NCI-H2029 (cell line): ENCODE results near the gene NDST1.

ENCODE experiments used
- DNase-seq: peaks from one replicate; lab custom pipeline; 2025; lab: John Stamatoyannopoulos, UW

Gene NDST1

DNA sequence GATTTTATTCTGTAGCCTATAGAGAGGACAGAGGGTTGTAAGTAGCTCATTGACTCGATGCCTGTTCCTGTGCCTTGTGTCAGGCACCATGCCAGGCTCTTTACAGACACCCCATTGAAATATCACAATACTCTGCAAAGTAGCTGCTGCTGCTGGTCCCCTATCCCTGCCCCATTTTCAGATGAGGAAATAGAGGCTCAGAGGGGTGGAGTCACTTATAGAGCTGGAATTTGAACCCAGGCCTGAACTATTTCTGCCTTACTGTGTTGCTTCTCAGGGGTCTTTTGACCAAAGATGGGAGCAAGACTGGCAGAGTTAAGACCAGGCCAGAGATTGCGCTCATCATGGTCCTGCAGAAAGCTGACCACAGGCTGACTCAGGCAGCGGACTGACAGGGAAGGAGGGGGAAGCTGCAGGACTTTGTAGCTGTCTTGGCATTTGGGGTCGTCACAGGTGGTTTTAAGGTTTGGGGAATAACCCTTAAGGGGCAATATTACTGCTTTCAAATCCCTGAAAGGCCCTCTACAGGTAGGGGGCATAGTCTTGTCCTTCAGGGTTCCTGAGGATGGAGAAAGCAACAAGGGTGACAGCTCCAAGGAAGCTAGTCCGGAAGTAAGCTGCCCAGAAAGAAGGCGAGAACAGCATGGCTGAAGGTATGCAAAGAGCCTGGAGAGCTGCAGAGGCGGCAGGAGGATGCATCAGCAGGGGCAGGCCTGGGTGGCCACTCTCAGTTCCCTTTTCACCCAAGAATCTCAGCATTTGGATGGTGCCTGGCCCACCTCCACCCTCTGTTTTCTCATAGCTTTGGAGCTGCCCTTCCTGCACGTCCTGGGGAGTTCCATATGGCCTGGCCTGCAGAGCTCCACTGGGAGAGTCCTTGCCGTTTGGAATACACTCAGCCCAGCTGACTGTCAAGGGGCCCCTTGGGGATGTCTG is 18.3 kb upstream of the NDST1 start:
- DNase-seq = no peak

DNA sequence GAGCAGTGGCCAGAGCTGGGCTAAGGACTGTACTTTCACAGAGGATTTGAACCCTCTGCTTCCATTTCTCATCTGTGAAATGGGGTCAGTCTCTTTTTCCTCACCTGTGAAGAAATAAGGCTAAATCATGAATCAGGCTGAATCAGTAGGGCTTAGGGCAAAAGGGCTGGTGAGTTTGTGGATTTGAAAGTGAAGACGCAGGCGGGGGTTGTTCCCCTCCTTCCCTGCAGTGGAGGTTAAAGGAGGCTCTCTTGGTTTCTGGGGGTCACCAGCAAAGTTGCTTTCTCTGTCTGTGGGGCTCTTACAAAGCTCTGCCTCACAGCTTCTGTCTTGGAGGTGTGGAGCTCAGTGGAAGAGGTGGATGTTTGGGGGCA is 17.6 kb upstream of the NDST1 start:
- no peak for DNase-seq

DNA sequence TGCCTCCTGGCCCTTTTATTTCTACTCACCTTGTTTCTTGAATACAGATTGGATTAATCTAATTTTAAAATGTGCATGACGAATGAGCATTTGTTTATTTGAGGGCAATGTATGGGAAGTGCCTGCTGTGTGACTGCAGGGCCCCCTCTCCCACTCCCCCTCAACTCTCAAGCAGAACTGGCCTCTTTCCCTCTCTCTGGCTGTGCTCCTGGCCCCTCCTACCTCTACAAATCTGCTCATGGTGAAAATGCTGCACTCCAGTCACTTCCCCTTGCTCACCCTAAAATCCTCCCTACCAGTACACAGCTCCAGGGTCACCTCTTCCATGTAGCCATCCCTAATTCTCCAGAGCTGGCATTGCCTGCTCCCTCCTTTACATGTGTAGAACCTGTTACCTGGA is 17.2 kb upstream of the NDST1 start:
- no peak for DNase-seq

DNA sequence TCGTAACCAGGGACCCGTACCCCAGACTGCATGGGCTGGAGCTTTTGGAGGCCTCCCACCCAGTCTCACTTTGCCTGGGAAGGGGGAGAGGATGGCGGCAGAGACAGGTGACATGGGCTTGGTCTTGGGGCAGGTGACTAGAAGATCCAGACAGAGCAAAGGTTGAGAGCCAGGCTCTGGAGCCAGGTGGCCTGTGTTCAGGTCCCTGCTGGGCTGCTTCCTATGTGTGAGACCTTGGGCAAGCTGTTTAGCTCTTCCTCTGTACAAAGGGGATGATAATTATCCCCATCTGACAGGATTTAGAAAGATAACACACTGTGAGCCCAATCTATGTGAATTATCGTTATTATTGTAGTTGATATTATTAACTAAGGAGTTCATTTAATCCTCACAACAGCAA is 16.1 kb upstream of the NDST1 start:
- DNase-seq = no peak

DNA sequence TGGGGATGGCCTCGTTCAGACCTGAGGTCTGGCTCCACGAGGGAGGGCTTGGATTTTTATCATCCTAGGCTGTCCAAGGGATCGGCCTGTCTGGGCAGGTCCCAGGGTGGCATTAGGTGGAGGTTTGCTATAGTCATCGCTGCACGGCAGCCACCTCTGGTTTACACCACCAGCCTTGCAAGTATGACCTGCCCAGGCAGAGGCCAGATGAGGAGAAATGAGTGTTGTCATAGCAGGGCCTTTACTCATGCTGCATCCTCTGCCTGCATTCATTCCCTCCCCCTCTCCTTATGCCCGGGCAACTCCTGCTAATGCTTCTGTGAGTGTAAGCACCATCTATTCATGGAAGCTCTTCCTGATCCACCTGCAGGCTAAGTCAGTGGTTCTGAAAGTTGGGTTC is 15.3 kb upstream of the NDST1 start:
- DNase-seq = no peak

DNA sequence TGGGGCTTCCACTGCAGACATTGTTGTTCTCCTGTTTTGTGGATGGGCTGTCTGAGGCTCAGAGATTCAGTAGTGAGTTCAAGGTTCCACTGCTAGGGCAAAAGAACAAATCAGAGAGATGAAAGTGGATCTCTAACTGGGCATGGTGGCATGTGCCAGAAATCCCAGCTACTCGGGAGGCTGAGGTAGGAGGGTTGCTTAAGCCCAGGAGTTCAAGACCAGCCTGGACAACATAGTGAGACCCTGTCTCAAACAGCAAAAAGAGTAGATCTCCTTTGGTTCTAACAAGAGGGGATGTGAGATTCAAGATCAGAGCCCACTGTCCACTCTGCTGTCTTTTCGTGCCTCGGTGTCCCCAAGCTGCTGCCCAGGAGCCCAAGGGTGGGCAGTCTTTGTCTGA is 11.8 kb upstream of the NDST1 start:
- DNase-seq = no peak

DNA sequence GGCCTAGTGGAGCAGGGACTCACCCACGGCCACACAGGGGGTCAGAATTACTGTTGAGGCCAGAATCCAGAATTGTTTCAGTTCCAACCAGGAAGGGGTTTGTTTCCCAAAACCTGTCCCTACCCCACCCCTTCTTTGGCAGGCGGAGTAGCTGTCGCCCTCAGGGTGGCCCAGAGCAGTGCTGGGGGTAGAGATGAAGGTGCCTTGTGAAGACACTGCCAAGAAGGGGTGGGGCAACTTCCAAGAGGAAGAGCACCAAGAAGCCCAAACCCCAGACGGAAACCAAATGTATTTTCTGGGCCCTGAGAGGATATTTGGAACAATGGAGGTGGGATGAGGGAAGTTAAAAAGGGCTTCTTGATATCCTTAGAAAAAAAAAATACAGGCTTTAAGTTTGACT is 11.4 kb upstream of the NDST1 start:
- DNase-seq = no peak

DNA sequence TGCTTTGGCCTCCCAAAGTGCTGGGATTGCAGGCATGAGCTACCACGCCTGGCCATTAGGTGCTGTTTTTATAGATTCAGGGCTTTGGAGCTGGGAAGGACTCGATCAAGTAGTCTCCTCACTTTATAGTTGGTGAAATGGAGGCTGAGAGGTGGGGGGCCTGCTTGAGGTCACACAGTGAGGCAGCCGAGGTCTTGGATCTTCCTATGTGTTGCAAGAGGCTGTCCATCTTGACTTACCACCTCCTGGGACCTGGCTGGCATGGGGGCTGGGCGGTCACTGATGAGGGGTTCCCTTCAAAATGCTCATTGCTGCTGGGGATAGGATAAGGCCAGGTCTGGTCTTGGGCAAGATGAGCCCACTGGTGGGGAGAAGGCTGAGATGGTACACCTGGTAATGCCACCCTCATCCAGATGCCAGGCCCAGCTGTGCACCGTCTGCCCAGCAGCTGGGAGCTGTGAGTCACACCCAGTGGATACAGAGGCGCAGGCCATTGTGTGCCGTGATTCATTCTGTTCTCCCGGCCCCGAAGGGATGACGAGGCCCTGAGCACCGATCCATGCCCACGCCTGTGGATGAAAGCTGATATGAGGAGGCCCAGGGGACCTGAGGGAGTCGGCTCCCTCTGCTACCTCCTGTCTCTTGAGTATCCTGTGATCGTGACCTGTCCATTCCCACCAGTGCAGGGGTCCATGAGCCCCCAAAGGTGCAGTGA is 10.5 kb upstream of the NDST1 start:
- DNase-seq = no peak

DNA sequence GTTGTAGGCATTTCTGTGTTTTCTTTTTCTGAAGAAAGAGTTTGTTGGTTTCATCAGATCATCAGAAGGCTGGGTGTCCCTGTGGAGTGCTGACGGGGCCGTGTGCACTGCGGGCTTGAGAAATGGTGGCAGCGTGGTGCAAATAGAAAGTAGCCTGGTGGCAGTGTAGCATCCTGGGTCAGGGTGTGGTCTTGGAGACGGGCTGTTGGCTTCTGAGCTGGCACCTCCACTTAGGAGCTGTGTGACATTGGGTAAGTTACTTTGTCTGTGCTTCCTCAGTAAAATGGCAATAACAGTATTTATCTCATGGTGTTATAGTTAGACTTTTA is 10.0 kb upstream of the NDST1 start:
- no peak for DNase-seq

DNA sequence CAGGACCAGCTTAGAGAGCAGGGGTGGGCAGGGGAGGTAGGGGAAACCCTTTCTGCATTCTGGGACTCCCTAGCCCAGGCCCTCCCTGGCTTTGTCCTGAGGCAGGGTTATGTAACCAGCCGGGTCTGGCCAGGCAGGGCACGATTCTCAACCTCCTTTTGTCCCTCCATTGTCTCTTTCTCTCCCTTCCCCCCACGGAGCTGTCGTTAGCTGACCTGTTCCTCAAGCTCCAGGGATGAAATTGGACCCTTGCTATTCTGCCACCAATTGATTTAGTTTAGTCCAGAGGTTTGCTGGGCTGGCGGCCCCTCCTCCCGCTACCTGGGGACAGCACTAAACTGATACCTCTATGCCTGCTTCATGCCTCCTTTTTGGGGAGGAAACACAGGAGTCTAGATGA is 9.4 kb upstream of the NDST1 start:
- DNase-seq = no peak

DNA sequence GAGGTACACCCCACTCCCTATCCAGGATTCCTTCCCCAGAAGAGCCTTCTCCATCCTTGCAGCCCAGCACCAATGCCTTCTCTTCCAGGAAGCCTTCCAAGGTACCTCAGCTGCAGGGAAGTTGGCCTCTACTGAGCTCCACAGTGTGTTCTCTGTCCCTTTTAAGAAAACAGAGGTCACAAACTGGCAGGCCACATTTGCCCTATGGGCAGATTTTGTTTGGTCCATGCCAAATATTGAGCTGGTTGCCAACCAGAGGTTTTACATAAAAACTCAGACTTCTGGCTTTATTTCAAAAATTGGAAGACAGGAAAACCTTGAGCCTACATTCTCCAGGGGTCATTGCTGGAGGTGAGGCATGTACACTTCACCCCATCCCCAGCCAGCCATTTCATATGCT is 9.0 kb upstream of the NDST1 start:
- DNase-seq = no peak

DNA sequence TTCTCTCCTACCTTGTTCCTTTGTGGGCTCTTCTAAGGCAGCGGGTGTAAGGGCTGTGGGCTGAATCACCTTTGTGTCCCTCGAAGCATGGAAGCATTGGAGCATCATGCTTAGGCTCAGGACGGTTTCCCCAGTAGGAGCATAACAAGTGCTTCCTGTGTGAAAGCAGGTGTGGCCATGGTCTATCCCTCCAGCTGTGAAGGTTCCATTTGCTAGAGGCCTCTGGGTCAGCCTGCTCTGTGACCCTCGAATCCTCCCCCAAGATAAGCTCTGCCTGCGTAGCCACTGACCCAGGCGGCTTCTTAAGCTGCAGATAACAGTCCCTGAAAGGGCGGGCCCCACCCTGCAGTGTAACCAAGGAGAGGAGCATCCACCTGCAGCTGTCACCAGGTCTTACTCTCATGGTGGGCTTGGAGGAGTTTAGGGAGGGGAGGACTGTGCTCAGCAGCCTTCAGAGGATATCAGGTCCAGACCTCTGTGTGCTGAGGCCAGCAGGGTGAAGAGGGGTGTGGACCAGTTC is 8.4 kb upstream of the NDST1 start:
- DNase-seq = no peak

DNA sequence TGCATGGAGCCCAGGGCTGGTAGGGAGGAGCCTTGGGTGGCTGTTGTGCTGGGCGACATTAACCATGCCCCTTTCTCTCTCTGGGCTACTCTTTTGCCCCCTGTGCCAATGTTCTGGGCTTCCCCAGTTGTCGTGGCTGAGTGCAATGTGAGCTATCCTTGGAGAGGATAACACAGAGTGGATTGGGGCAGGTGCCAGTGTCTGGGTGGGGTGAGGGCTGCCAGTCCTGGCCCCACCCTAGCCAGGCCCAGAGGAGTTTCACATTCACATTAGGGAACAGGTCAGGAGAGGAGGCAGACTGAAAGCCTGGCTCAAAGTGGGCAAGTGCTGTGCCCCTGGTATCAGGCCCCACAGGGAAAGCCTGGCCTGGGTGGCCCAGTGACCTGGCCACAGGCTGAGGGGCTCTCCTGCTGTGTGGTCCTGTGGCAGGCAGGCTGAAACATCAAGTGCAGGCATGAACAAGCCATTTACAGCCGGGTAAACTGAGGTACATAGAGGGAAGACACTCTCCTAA is 7.5 kb upstream of the NDST1 start:
- DNase-seq = peak; percentile 32

DNA sequence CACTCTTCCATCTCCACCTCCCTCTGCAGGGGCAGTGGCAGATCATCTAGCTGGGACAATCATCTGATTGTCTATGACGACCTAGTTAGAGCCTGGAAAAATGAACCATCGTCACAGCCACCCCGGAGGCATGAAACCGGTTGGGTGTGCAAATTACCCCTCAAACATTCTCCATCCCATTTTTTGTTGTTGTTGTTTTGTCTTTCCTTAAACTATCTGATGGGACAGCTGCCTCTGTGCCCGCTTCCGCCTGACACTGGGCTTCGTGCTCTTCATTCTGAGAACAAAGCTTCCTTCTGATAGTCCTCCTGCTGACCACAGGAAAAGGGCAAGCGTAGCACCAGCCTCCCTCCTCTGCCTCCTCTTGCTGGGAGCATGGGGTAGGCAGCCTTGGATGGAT is 7.0 kb upstream of the NDST1 start:
- DNase-seq = no peak

DNA sequence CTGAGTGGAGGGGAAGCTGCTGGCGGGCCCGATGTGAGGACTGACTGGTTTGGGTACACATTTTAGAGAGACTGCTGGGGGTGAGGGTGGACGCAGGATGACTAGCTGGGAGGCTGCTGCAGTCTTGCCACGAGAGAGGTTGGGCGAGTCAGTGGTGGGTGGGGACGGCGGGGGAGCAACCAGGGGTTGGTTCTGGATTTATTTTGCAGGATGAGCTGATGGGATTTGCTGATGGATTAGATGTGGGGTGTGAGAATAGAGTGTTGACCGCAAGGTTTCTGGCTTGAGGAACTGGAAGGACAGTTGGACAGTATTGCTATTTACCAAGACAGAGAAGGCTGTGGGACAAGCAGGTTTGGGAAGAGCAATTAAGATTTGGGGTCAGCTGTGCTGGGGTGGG is 5.8 kb upstream of the NDST1 start:
- no peak for DNase-seq

DNA sequence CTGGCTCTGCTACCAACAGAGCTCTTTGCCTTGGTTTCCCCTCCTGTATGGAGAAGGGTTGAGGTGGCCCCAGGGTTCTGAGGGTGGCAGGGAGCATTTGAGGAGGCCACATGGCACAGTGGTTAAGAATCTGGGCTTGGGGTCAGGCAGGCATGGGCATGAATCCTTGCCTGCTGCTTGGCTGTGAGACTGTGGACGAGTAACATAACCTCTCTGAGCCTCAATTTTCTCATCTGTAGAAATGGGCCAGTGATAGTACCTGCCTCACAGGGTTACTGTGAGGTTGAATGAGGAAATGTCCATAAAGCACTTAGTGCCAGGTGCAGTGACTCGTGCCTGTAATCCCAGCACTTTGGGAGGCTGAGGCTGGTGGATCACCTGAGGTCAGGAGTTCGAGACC is 5.1 kb upstream of the NDST1 start:
- DNase-seq = no peak

DNA sequence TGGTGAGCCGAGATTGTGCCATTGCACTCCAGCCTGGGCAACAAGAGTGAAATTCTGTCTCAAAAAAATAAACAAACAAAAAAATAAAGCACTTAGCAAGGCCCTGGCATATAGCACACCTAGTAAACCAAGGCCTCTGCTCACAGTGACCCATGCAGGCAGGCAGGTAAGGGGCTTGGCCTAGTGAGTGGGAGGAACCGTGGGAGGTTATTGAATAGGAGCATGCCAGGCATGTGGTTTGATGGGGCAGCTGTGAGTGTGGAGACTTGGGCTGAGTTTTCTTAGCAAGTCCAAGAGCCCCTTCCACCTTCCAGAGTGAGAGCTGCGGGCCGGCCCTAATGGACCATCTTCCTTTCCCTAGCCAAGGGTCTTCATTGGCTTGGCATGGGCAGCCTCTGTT is 4.5 kb upstream of the NDST1 start:
- no peak for DNase-seq

DNA sequence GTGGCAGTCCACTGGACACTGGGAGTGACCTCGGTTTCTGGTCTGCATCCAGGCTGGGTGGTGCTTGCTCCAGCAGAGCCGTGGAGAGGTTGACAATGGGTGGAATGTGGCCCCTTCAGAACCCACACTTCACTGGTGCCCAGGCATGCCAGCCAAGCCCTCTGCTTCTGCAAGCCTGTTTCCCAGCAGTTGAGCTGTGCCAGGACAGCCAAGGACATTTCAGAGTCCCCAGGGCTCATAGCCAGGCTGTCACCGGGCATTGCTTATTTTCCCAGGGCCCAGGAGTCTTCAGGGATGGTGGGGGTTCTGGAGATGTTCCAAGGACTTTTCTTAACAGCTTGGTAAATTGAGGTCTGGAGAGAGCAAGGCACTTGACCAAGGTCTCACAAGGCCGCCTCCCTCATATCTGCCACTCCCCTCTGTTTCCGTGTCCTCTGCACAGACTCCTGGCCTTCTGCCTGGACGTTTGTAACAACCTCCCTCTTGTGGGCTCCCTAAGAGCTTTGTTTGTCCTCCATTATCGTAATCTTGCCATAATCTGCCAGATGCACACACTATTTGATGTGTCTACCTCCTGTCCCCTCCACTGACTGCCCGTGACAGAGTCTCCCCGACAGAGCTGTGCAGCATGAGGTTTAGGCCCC is 3.8 kb upstream of the NDST1 start:
- DNase-seq = peak; percentile 78

DNA sequence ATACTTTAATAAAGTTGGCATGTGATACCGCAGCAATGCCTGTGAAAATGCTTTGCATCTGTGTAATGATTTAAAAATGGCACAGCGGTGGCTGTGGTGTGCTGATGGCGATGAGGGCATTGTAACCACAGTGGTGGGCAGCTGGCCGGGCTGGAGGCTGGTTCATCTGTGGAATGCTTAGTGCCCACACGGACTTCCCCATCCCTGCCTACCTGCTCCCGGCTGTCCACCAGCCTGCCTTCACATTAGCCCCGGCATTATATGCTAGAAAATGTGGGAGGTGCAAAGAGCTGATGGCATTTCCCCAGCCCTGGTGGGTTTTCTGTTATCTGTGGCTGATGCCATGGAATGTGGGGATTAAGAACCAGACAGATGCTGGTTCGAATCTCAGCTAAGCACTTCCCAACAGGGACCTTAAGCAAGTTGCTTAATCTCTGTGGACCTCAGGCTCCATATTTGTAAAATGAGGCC is 2.9 kb upstream of the NDST1 start:
- no peak for DNase-seq

DNA sequence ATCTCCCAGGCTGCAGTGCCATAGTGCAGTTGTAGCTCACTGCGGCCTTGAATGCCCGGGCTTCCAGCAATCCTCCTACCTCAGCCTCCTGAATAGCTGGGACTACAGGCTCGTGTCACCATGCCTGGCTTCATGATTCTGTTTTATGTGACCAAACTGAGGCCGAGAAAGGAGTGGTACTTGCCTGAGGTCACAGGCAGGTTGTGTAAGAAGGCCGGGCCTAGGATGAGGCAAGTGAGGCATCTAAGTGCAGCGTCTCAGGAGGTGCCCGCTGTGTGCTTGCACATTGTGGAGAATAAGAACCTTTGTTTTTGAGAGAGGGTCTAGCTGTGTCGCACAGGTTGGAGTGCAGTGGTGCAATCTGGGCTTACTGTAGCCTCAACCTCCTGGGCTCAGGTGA is 2.1 kb upstream of the NDST1 start:
- DNase-seq = no peak

DNA sequence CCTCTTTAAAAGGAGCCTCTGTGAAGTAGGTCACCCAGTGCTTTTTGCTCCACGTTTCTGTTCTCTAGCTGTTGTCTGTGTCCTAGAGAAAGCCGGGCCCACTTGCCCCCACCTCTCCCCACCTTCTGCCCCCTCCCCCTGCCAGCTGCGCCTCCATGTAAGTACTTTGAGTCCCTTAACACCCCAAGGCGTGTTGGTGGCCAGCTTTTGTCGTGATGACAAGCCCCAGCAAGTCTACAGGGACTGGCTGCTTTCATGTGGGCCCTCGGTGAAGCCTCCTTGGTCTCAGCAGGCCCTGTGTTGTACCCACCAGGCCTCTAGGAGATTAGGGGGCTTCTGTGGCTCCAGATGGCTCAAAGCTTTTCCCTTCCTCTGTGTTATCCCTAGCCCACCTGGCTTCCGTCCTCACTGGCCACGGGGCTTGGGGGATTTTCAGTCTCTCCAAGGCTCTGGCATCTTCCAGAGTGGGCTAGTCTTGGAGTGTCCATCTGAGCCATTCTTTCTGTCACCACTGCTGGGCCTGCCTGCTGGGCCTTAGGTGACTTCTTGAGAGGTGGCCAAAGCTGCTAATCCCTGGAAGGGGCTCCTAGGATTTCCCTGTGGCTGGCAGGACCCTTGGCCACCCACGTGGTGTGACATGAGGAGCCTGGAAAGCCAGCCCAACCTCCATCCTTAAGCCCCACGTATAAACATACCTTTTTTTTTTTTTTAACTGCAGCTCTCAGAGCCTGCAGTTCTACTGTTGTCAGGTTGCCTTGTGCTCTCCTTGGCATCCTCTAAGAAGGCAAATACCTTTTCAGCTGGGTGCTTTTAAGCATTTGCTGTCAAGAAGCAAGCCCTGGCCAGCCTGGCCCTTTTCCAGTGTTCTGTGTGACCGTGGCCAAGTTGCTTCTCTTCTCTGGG is 1.1 kb upstream of the NDST1 start:
- no peak for DNase-seq

DNA sequence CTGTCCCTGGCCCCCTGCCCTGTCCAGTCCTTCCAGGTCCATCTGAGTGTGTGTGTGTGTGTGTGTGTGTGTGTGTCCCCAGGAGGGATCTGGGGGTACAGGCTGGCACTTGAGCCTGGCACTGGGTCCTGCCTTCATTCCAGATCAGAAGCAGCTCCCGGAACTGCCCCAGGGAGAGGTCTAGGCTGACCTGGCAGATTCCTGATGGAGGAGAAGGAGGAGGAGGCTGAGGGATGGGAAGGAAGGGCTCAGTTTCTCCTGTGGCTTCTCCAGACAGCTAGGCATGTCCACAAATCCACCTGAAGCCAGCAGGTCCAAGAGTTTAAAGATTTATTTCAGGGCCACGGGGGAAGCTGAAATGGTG is 328 bp downstream of the NDST1 start:
- DNase-seq = no peak
